PC-3 (cell line): ENCODE results near the gene UMODL1. TPM values are rescaled to one million over a fixed set of nuclear protein-coding genes. Genes with fewer than 3 reads are reported as not detected.
A peak's percentile ranks its signal among the peaks of the same experiment; 100 is the strongest.

Experiments used
- ATAC-seq: fragments of 200-7000 bp; cut with Tn5 transposase; 2 replicates; pipeline ENCODE4 v1.9.1; 2020; ENCODE audit warnings: mild to moderate bottlenecking, moderate library complexity
- BruUV-seq: library from RNA; stranded (reverse); fragments of 400-500 nt; replicated peaks from 2 replicates; lab custom pipeline; 2021; lab: Mats Ljungman, UMichigan
- CTCF ChIA-PET: fragments of 300-600 bp; sonication (Branson Sonifier 250); formaldehyde crosslinking; loops from one replicate; lab custom pipeline; 2022; ENCODE audit warnings: antibody characterized with exemption; lab: Charles Lee
- POLR2A ChIA-PET: fragments of 300-600 bp; sonication (Branson Sonifier 250); formaldehyde crosslinking; loops from one replicate; lab custom pipeline; 2022; ENCODE audit warnings: antibody characterized with exemption; ENCODE audit not compliant: unreplicated experiment; lab: Charles Lee
- DNase-seq: peaks from one replicate; pipeline ENCODE4 v3.0.0-alpha.2; 2015
- H2AFZ ChIP-seq: fragments of 300-600 bp; sonication (generic); 2 replicates; pipeline ENCODE4 v1.6.0; 2016; ENCODE audit warnings: antibody characterized with exemption, low read length
- H3F3A ChIP-seq: fragments of 300-600 bp; sonication (generic); one replicate; pipeline ENCODE4 v1.6.0; 2017; ENCODE audit warnings: antibody characterized with exemption, low read length, control low read depth, mild to moderate bottlenecking; ENCODE audit not compliant: unreplicated experiment
- H3K27ac ChIP-seq: fragments of 300-600 bp; sonication (generic); 2 replicates; pipeline ENCODE4 v1.5.1; 2016; ENCODE audit warnings: mild to moderate bottlenecking, low read length
- H3K27me3 ChIP-seq: fragments of 300-600 bp; sonication (generic); 2 replicates; pipeline ENCODE4 v1.6.1; 2016; ENCODE audit warnings: low read length, mixed read lengths
- H3K36me3 ChIP-seq: fragments of 300-600 bp; sonication (generic); 2 replicates; pipeline ENCODE4 v1.6.1; 2016; ENCODE audit warnings: low read depth, mixed run types, low read length, mixed read lengths
- H3K4me1 ChIP-seq: fragments of 300-600 bp; sonication (generic); 2 replicates; pipeline ENCODE4 v1.5.1; 2016; ENCODE audit warnings: low read length; ENCODE audit not compliant: insufficient read depth
- H3K4me2 ChIP-seq: fragments of 300-600 bp; sonication (generic); 2 replicates; pipeline ENCODE4 v1.6.0; 2016; ENCODE audit warnings: low read length
- H3K4me3 ChIP-seq: fragments of 300-600 bp; sonication (generic); 2 replicates; pipeline ENCODE4 v1.5.1; 2016; ENCODE audit warnings: mild to moderate bottlenecking, low read length, mixed read lengths
- H3K79me2 ChIP-seq: fragments of 300-600 bp; sonication (generic); 2 replicates; pipeline ENCODE4 v1.6.1; 2017; ENCODE audit warnings: low read length, mixed read lengths
- H3K9ac ChIP-seq: fragments of 300-600 bp; sonication (generic); 2 replicates; pipeline ENCODE4 v1.6.0; 2016; ENCODE audit warnings: mild to moderate bottlenecking, low read length
- H3K9me2 ChIP-seq: fragments of 300-600 bp; sonication (generic); replicated peaks from 2 replicates; pipeline ENCODE4 v1.6.1; 2016; ENCODE audit warnings: mixed run types, low read length, mixed read lengths
- H3K9me3 ChIP-seq: fragments of 300-600 bp; sonication (generic); 2 replicates; pipeline ENCODE4 v1.6.1; 2016; ENCODE audit warnings: low read length, mixed read lengths
- H4K20me1 ChIP-seq: fragments of 300-600 bp; sonication (generic); 2 replicates; pipeline ENCODE4 v1.6.1; 2016; ENCODE audit warnings: low read length, mixed read lengths
- CTCF ChIP-seq: fragments of 300-600 bp; sonication (generic); conservative IDR thresholded peaks from 2 replicates; pipeline ENCODE4 v1.5.1; 2017; ENCODE audit warnings: antibody characterized with exemption, low read depth, mild to moderate bottlenecking, low read length
- EZH2 ChIP-seq: fragments of 300-600 bp; sonication (generic); IDR thresholded peaks from one replicate; pipeline ENCODE4 v1.6.1; 2017; ENCODE audit warnings: antibody characterized with exemption, mild to moderate bottlenecking, low read length; ENCODE audit not compliant: unreplicated experiment
- EZH2phosphoT487 ChIP-seq: fragments of 300-600 bp; sonication (generic); IDR thresholded peaks from 2 replicates; pipeline ENCODE4 v1.6.1; 2018; ENCODE audit warnings: mild to moderate bottlenecking, antibody characterized with exemption, low read length, borderline replicate concordance
- intact Hi-C: fragments of 100-400 bp; cut with micrococcal nuclease; formaldehyde crosslinking; loops from 2 replicates; pipeline ENCODE4 v1.9.0; 2023
- total RNA-seq: library from RNA; depleted of rRNA; stranded (reverse); fragments of >200 nt; gene quantifications from 2 replicates; pipeline ENCODE4 v1.2.3, GENCODE V29; 2014

UMODL1 gene
- total RNA-seq, 1 experiment from 2014 or later, result not detected

- Histone ChIP-seq H3K9me3 (no peaks in the 10 kb centered on the region), H3K36me3 (no peaks in the 10 kb centered on the region), H3K9me2 (no peaks in the 10 kb centered on the region), H3F3A (no peaks in the 10 kb centered on the region), H3K9ac (no peak overlapping the region), H3K79me2 (no peaks in the 10 kb centered on the region), H3K4me2 (no peak overlapping the region), H3K27me3 (no peaks in the 10 kb centered on the region), H3K27ac (no peak overlapping the region), H3K4me3 (no peak overlapping the region), H4K20me1 (no peaks in the 10 kb centered on the region), H2AFZ (no peak overlapping the region), H3K4me1 (peaks cover 27% of the 10 kb centered on the region)
- ChIA-PET CTCF (interaction anchor here (0.6 kb wide), 1 partner anchor 202 kb away, joined by 5 read pairs; no protein-coding TSS in a partner anchor), POLR2A (no interaction called here)
- ATAC-seq (no peak), DNase-seq (no peak)
- intact Hi-C loops, result no loop called here
- no TSS peak for BruUV-seq
- TF ChIP-seq EZH2 (no peak), EZH2phosphoT487 (no peak), CTCF (no peak)
Observed at GRCh38 chr21:42124826-42125570, 53.9 kb downstream of the UMODL1 start.

- POLR2A ChIA-PET, result no interaction called here
- H3K79me2 ChIP-seq, result no peaks in the 10 kb centered on the region
- CTCF ChIA-PET, result interaction anchor here (0.5 kb wide), 2 partner anchors 119 to 325 kb away, joined by 3 to 6 read pairs; no protein-coding TSS in a partner anchor
- H3K27me3 ChIP-seq, result no peaks in the 10 kb centered on the region
- no TSS peak for BruUV-seq
- H3K4me1 ChIP-seq, result peaks cover 20% of the 10 kb centered on the region
- TF ChIP-seq EZH2phosphoT487, result no peak
- TF ChIP-seq EZH2, result no peak
- TF ChIP-seq CTCF, result peak; percentile 59
- intact Hi-C loops, result no loop called here
- H3K4me3 ChIP-seq, result no peak overlapping the region
- ATAC-seq (peak; percentile 74), DNase-seq (peak; percentile 64)
- H2AFZ ChIP-seq, result peak overlapping the region; percentile 25; the same call in 1 of the 2 replicates
- H3F3A ChIP-seq, result no peaks in the 10 kb centered on the region
- H4K20me1 ChIP-seq, result no peaks in the 10 kb centered on the region
- no peaks in the 10 kb centered on the region for H3K36me3 ChIP-seq
- no peaks in the 10 kb centered on the region for H3K9me2 ChIP-seq
- H3K27ac ChIP-seq, result no peak overlapping the region
- H3K9ac ChIP-seq, result no peak overlapping the region
- peak overlapping the region; percentile 28; the same call in 1 of the 2 replicates for H3K4me2 ChIP-seq
- no peaks in the 10 kb centered on the region for H3K9me3 ChIP-seq
Observed at GRCh38 chr21:42125571-42126544, 54.7 kb downstream of the UMODL1 start.
